ENCODE measurements around the gene FREY1.

- TF ChIP-seq CTCF (IDR thresholded peaks at IDR 0.05) (no peak), POLR2A (IDR thresholded peaks at IDR 0.05) (no peak)
Measured at GRCh38 chr11:45932217-45932616, 25.1 kb upstream of the FREY1 start.
